HCT116 (cell line): ENCODE measurements around the gene GJD3.

ENCODE experiments used
- CEBPB ChIP-seq: IDR thresholded peaks from 2 replicates; pipeline ENCODE4 v1.6.1; 2012; ENCODE audit warnings: low read depth
- CTCF ChIP-seq, 3 experiments: fragments of 200-600 bp in 1 of 3; sonication (generic) in 1 of 3; IDR thresholded peaks in 2 of 3; conservative IDR thresholded peaks in 1 of 3; 2 replicates each; pipeline ENCODE4 v1.5.1; 2012 to 2017; ENCODE audit warnings: low read depth in 2 of 3, low read length in 2 of 3, antibody characterized with exemption in 1 of 3, borderline replicate concordance in 1 of 3, control low read depth in 1 of 3, mild to moderate bottlenecking in 1 of 3, mixed read lengths in 1 of 3, mixed run types in 1 of 3, moderate library complexity in 1 of 3; ENCODE audit not compliant: insufficient read depth in 1 of 3
- ELF1 ChIP-seq: IDR thresholded peaks from 2 replicates; pipeline ENCODE4 v1.6.1; 2012; ENCODE audit warnings: low read depth, borderline replicate concordance
- EZH2 ChIP-seq: fragments of 200-600 bp; sonication (generic); IDR thresholded peaks from 2 replicates; pipeline ENCODE4 v1.6.1; 2017; ENCODE audit warnings: antibody characterized with exemption, mixed run types
- FOSL1 ChIP-seq: IDR thresholded peaks from 2 replicates; pipeline ENCODE4 v1.6.1; 2012; ENCODE audit warnings: low read depth
- POLR2A ChIP-seq: IDR thresholded peaks from 2 replicates; pipeline ENCODE4 v1.7.0; 2011; ENCODE audit warnings: borderline replicate concordance; ENCODE audit not compliant: insufficient read depth, insufficient read length; ENCODE audit errors: extremely low read depth
- RAD21 ChIP-seq: IDR thresholded peaks from 2 replicates; pipeline ENCODE4 v1.6.1; 2012; ENCODE audit warnings: low read depth, mild to moderate bottlenecking
- SP1 ChIP-seq: IDR thresholded peaks from 2 replicates; pipeline ENCODE4 v1.6.1; 2012; ENCODE audit warnings: low read depth
- YY1 ChIP-seq: IDR thresholded peaks from 2 replicates; pipeline ENCODE4 v1.6.1; 2011; ENCODE audit warnings: low read length, low read depth, moderate library complexity, mild to moderate bottlenecking; ENCODE audit not compliant: insufficient replicate concordance; ENCODE audit errors: extremely low read depth

GRCh38 chr17:40335620-40336019 lies 28.9 kb downstream of the GJD3 start:
- TF ChIP-seq EZH2, result no peak
- TF ChIP-seq POLR2A, result no peak
- TF ChIP-seq FOSL1, result no peak
- TF ChIP-seq CTCF (IDR thresholded peaks at IDR 0.05 in 2 of 3, conservative IDR thresholded peaks at IDR 0.05 in 1 of 3; ENCODE audit: borderline replicate concordance in 1 of 3, insufficient read depth in 1 of 3, low read depth in 2 of 3, low read length in 2 of 3), result no peak
- no peak for TF ChIP-seq YY1
- TF ChIP-seq ELF1, result no peak
- TF ChIP-seq SP1, result no peak
- TF ChIP-seq CEBPB, result no peak
- TF ChIP-seq RAD21, result no peak
